WERI-Rb-1 (cell line): ENCODE data around the gene AP5S1.
"Not testable (repeated sequence)": the region's sequence is repeated elsewhere in the genome, so short reads cannot be mapped to it uniquely, and the experiment has no call there.

Experiments
- DNase-seq: peaks from one replicate; pipeline ENCODE4 v3.0.0-alpha.2; 2020
- H3K27ac ChIP-seq: fragments of 250-450 bp; sonication (Bioruptor Pico); 2 replicates; pipeline ENCODE4 v1.5.1; 2020; ENCODE audit warnings: mild to moderate bottlenecking, moderate library complexity
- H3K27me3 ChIP-seq: fragments of 250-450 bp; sonication (Bioruptor Pico); 2 replicates; pipeline ENCODE4 v1.5.1; 2021; ENCODE audit warnings: mild to moderate bottlenecking, low read depth, moderate library complexity; ENCODE audit not compliant: insufficient read depth, severe bottlenecking
- H3K36me3 ChIP-seq: fragments of 250-450 bp; sonication (Bioruptor Pico); 2 replicates; pipeline ENCODE4 v1.5.1; 2020; ENCODE audit warnings: mild to moderate bottlenecking, moderate library complexity
- H3K4me3 ChIP-seq: 2 replicates; pipeline ENCODE4 v1.5.1; 2011; ENCODE audit warnings: low read depth, mild to moderate bottlenecking, control low read depth, low read length
- H3K9me3 ChIP-seq: fragments of 250-450 bp; sonication (Bioruptor Pico); 2 replicates; pipeline ENCODE4 v1.5.1; 2021; ENCODE audit warnings: mild to moderate bottlenecking, moderate library complexity; ENCODE audit not compliant: severe bottlenecking
- CTCF ChIP-seq: IDR thresholded peaks from 2 replicates; pipeline ENCODE4 v1.5.1; 2011; ENCODE audit warnings: low read depth, mild to moderate bottlenecking, control low read depth, inconsistent platforms, low read length

The AP5S1 gene

GRCh38 chr20:3839328-3839727 lies 19.0 kb downstream of the AP5S1 start:
- TF ChIP-seq CTCF, result no peak
- H3K4me3 ChIP-seq, result no peak overlapping the region
- DNase-seq, result no peak
- H3K36me3 ChIP-seq, result no peaks in the 10 kb centered on the region
- no peak overlapping the region for H3K27ac ChIP-seq
- H3K9me3 ChIP-seq, result no peaks in the 10 kb centered on the region
- H3K27me3 ChIP-seq, result no peaks in the 10 kb centered on the region

- H3K9me3 ChIP-seq, H3K36me3 ChIP-seq, H3K27me3 ChIP-seq, DNase-seq, H3K4me3 ChIP-seq, H3K27ac ChIP-seq: not testable (repeated sequence)
Observed at GRCh38 chr20:3840201-3840600, 19.9 kb downstream of the AP5S1 start.

- no peaks in the 10 kb centered on the region for H3K9me3 ChIP-seq
- H3K4me3 ChIP-seq, result no peak overlapping the region
- no peaks in the 10 kb centered on the region for H3K36me3 ChIP-seq
- TF ChIP-seq CTCF, result no peak
- no peaks in the 10 kb centered on the region for H3K27me3 ChIP-seq
- H3K27ac ChIP-seq, result no peak overlapping the region
- no peak for DNase-seq
Observed at GRCh38 chr20:3842348-3842930, 22.1 kb downstream of the AP5S1 start.

GRCh38 chr20:3843490-3843889 lies 23.1 kb downstream of the AP5S1 start:
- Histone ChIP-seq H3K9me3 (no peaks in the 10 kb centered on the region), H3K27me3 (no peaks in the 10 kb centered on the region), H3K36me3 (no peaks in the 10 kb centered on the region), H3K4me3 (no peak overlapping the region), H3K27ac (no peak overlapping the region)
- TF ChIP-seq CTCF, result no peak
- no peak for DNase-seq

- H3K9me3 ChIP-seq, H3K27me3 ChIP-seq, DNase-seq, H3K36me3 ChIP-seq, H3K27ac ChIP-seq, H3K4me3 ChIP-seq: not testable (repeated sequence)
Observed at GRCh38 chr20:3843990-3844619, 23.8 kb downstream of the AP5S1 start.

GRCh38 chr20:3846378-3846739 lies 26.0 kb downstream of the AP5S1 start:
- Histone ChIP-seq H3K4me3 (peak overlapping the region; percentile 94), H3K9me3 (no peaks in the 10 kb centered on the region), H3K36me3 (no peaks in the 10 kb centered on the region), H3K27ac (peak overlapping the region; percentile 72), H3K27me3 (no peaks in the 10 kb centered on the region)
- TF ChIP-seq CTCF, result no peak
- DNase-seq, result no peak
